Esophagus squamous epithelium (tissue), 5 donors: Measurements from ENCODE around the gene ABR. TPM values are rescaled to one million over a fixed set of nuclear protein-coding genes. Genes with fewer than 3 reads are reported as not detected.
"Not testable (repeated sequence)": the region's sequence is repeated elsewhere in the genome, so short reads cannot be mapped to it uniquely, and the experiment has no call there.

Source experiments
- DNase-seq: peaks from one replicate; lab custom pipeline; 2025; lab: John Stamatoyannopoulos, UW
- H3K27ac ChIP-seq, 4 donors: fragments of 200-600 bp; sonication (generic); one replicate each; pipeline ENCODE4 v1.5.1; 2016 to 2019; ENCODE audit warnings: mild to moderate bottlenecking in 1 of 4
- H3K27me3 ChIP-seq, 4 donors: fragments of 200-600 bp; sonication (generic); 1 replicate in 3 of 4; 2 replicates in 1 of 4; pipeline versions ENCODE4 v1.5.1 to v1.6.0; 2017 to 2021; ENCODE audit warnings: antibody characterized with exemption in 1 of 4
- H3K36me3 ChIP-seq, 3 donors: fragments of 200-600 bp; sonication (generic); one replicate each; pipeline ENCODE4 v1.5.1; 2016 to 2019
- H3K4me1 ChIP-seq, 3 donors: fragments of 200-600 bp; sonication (generic); one replicate each; pipeline ENCODE4 v1.5.1; 2017 to 2019
- H3K4me3 ChIP-seq, 4 donors: fragments of 200-600 bp; sonication (generic); 1 replicate in 3 of 4; 2 replicates in 1 of 4; pipeline ENCODE4 v1.5.1; 2016 to 2019; ENCODE audit warnings: mild to moderate bottlenecking in 2 of 4, moderate library complexity in 1 of 4
- H3K9me3 ChIP-seq, 3 donors: fragments of 200-600 bp; sonication (generic); one replicate each; pipeline ENCODE4 v1.5.1; 2016 to 2019
- POLR2A ChIP-seq, 4 donors: fragments of 450-650 bp; IDR thresholded peaks; one replicate each; pipeline ENCODE4 v1.6.1; 2017; ENCODE audit warnings: antibody characterized with exemption in 4 of 4, mild to moderate bottlenecking in 4 of 4, moderate library complexity in 3 of 4
- WGBS, 2 donors: methylation state at CpG; one replicate each; pipeline ENCODE4 v1.1.5; 2018; 5-methylcytosine and 5-hydroxymethylcytosine counted together
- intact Hi-C: fragments of 100-400 bp; cut with DNase I; formaldehyde crosslinking; loops from one replicate; pipeline ENCODE4 v1.15.0; 2022
- total RNA-seq, 4 donors: library from RNA; depleted of rRNA; stranded (reverse); fragments of >200 nt; gene quantifications; one replicate each; pipeline ENCODE4 v1.1.0, GENCODE V29; 2016
- TF ChIP-seq, protein P1 (sequence below), 6 experiments: fragments of 450-650 bp in 4 of 6; fragments of 200-600 bp in 2 of 6; sonication (generic) in 2 of 6; IDR thresholded peaks; one replicate each; pipeline ENCODE4 v1.5.1; 2016 to 2019; ENCODE audit warnings: antibody characterized with exemption in 6 of 6, mild to moderate bottlenecking in 4 of 6, moderate library complexity in 4 of 6
- donor health status: DM: yes; HTN: yes; CAD: no.

Gene ABR
- total RNA-seq, 4 donors from 2014 or later, result 62.1 to 248 (median 75.5) TPM

DNA sequence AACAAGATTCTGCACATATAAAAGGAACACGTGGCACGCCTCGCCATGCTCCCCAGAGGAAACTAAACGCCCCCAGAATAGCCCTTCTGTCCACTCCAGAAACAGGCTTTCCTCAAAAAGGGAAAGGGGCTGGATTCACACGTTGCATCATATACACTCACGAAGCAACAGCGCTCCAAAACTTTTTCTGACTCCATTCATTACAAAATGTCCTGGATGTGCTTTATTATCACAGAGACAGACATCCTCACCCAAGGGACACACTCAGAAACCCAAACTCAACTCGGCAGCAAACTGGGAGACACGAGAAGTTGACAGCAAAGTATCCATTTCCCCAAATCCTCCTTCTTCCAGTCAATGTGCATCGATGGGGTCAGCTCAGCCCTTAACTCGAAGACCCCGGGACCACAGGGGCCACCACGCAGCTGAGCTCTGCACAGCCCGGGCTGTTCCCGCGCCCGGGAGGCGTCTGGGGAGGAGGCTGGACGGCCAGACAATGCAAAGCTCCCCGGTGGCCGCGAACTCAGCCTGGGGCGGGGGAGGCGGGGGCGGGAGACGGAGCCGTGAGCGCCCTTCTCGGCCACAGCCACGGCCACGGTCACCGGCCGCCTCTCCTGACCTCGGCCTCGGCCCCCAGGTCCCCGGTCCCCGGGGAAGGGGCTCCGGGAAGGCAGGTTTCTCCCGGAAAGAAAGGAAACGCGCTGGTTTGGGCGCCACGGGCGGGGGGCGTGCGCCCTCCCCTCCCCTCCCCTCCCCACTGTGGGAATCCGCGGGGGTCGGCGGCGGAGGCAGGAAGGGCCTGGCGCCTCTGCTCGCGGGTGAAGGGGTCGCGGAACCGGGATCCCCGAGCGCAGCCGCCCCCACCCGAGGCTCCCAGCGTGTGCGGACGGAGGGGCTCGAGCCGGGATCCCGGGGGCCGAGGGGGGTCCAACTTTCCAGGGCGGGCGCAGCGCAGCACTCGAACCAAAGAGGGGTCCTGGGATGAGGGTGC lies 201.4 kb downstream of the ABR start:
- intact Hi-C loops, result loop anchor here (5.0 kb wide), 1 partner anchor 101 kb away; no protein-coding TSS in a partner anchor
- no peaks in the 10 kb centered on the region for H3K36me3 ChIP-seq
- TF ChIP-seq, protein P1, sequence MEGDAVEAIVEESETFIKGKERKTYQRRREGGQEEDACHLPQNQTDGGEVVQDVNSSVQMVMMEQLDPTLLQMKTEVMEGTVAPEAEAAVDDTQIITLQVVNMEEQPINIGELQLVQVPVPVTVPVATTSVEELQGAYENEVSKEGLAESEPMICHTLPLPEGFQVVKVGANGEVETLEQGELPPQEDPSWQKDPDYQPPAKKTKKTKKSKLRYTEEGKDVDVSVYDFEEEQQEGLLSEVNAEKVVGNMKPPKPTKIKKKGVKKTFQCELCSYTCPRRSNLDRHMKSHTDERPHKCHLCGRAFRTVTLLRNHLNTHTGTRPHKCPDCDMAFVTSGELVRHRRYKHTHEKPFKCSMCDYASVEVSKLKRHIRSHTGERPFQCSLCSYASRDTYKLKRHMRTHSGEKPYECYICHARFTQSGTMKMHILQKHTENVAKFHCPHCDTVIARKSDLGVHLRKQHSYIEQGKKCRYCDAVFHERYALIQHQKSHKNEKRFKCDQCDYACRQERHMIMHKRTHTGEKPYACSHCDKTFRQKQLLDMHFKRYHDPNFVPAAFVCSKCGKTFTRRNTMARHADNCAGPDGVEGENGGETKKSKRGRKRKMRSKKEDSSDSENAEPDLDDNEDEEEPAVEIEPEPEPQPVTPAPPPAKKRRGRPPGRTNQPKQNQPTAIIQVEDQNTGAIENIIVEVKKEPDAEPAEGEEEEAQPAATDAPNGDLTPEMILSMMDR (IDR thresholded peaks at IDR 0.05), result no peak
- peak in 1 of 4 donors; percentile 32 for TF ChIP-seq POLR2A (IDR thresholded peaks at IDR 0.05)
- H3K4me3 ChIP-seq, result peak overlapping the region; percentile 63 to 94 (median 81)
- peaks cover 0 to 6% (median 0%) of the 10 kb centered on the region in 4 donors for H3K27me3 ChIP-seq
- peak overlapping the region; percentile 85 to 92 (median 89) for H3K27ac ChIP-seq
- no peaks in the 10 kb centered on the region for H3K9me3 ChIP-seq
- DNase-seq, result no peak
- WGBS, 2 donors, result 0 to 8% methylated on average over 9 to 10 of the region's 72 CpGs
- H3K4me1 ChIP-seq, result peaks cover 19 to 64% (median 24%) of the 10 kb centered on the region in 3 donors

DNA sequence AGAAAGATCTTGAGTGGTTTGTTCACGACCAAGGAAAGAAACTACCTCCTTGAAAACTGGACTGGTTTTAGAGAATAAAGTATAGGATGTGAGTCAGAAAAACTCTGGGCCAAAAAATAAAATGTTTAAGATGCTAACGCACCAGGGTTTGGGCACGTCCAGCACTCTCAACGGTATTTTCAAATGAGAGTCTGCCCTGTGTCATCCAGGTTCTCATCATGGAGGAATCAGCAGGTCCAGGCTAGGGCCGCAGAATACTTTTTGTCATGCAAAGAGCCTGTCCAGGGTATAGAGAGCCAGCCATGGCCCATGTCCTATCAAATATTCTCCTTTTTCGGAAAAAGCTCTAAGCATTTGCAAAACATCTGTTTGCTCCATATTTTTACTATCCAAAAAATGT lies 202.6 kb downstream of the ABR start:
- no peak for DNase-seq
- TF ChIP-seq POLR2A (IDR thresholded peaks at IDR 0.05), result no peak
- TF ChIP-seq, protein P1 (IDR thresholded peaks at IDR 0.05), result no peak
- WGBS, 2 donors, result 31 to 43% methylated on average over 6 of the region's 6 CpGs
- Histone ChIP-seq H3K9me3 (no peaks in the 10 kb centered on the region), H3K27ac (peak overlapping the region in 3 of 4 donors; percentile 85 to 92 (median 90)), H3K27me3 (peaks cover 0 to 6% (median 0%) of the 10 kb centered on the region in 4 donors), H3K4me3 (peak overlapping the region in 2 of 4 donors; percentile 78 to 94), H3K4me1 (peaks cover 19 to 77% (median 31%) of the 10 kb centered on the region in 3 donors), H3K36me3 (no peaks in the 10 kb centered on the region)
- intact Hi-C loops, result loop anchor here (5.0 kb wide), 1 partner anchor 100 kb away; no protein-coding TSS in a partner anchor

DNA sequence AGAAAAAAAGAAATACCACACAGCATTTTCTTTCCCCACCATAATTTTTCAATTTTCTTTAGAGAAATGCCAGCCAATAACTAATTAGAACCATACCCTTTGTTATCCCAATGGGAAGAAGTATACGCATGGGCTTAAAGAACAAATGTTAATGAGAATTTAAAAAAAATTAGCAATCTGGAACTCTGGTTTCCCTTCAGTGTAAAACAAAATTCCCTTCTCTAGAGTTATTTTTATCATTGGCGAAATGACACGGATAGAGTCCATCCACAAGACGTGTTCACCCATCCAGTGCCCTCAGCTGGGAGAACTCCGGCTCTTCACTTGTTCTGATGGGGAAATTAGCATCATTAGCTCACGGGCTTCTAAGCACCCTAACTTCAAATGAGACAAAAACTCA lies 203.5 kb downstream of the ABR start:
- H3K27me3 ChIP-seq, result peaks cover 0 to 6% (median 0%) of the 10 kb centered on the region in 4 donors
- H3K27ac ChIP-seq, result peak overlapping the region in 2 of 4 donors; percentile 85 to 90
- 63 to 84% methylated on average over 6 of the region's 6 CpGs for WGBS, 2 donors
- intact Hi-C loops, result loop anchor here (5.0 kb wide), 1 partner anchor 99 kb away; no protein-coding TSS in a partner anchor
- no peak overlapping the region for H3K4me3 ChIP-seq
- no peaks in the 10 kb centered on the region for H3K36me3 ChIP-seq
- peaks cover 19 to 77% (median 31%) of the 10 kb centered on the region in 3 donors for H3K4me1 ChIP-seq
- no peaks in the 10 kb centered on the region for H3K9me3 ChIP-seq
- no peak for TF ChIP-seq POLR2A (IDR thresholded peaks at IDR 0.05)
- TF ChIP-seq, protein P1 (IDR thresholded peaks at IDR 0.05), result no peak
- no peak for DNase-seq

DNA sequence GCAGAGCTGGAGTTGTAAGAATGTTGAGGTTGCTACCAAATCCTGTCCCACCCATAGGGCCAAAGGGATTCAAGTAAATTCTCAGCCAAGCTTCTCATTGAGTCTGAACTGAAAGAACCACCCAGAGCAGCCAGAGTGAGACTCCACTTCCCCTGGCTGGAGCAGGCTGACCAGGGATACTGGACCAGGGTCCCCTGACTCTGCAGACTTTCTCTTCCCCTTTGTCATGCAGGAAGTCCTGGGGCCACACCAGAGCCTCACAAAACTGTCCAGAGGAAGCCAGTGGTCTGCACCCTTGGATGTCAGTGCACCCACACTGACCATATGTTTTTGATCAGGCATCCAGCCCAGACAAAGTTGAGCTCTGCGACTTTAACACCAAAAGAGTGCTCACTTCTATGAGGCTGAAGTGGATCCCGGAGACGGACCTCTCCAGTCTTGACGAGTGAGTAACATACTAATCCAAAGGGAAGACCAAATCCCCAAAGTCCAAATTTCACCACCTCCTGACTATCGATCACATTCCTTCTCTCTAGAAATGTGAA lies 204.3 kb downstream of the ABR start:
- Histone ChIP-seq H3K27ac (peak overlapping the region in 3 of 4 donors; percentile 44 to 90 (median 85)), H3K36me3 (no peaks in the 10 kb centered on the region), H3K9me3 (no peaks in the 10 kb centered on the region), H3K27me3 (peaks cover 0 to 6% (median 0%) of the 10 kb centered on the region in 4 donors), H3K4me3 (no peak overlapping the region), H3K4me1 (peaks cover 19 to 72% (median 30%) of the 10 kb centered on the region in 3 donors)
- intact Hi-C loops, result loop anchor here (5.0 kb wide), 1 partner anchor 98 kb away; no protein-coding TSS in a partner anchor
- 60 to 69% methylated on average over 1 to 5 of the region's 5 CpGs for WGBS, 2 donors
- no peak for DNase-seq
- no peak for TF ChIP-seq POLR2A (IDR thresholded peaks at IDR 0.05)
- TF ChIP-seq, protein P1 (IDR thresholded peaks at IDR 0.05), result no peak

DNA sequence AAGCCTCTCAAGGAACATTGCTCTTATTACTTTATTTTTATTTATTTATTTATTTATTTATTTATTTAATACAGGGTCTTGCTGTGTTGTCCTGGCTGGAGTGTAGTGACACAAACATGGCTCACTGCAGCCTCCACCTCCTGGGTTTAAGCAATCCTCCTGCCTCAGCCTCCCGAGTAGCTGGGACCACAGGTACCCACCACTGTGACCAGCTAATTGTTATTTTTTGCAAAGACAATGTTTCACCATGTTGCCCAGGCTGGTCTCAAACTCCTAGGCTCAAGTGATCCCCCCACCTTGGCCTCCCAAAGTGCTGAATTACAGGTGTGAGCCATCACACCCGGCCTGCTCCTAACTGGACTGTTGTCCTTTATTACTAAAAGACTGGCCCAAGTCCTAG lies 205.0 kb downstream of the ABR start:
- Histone ChIP-seq H3K4me1 (peaks cover 13 to 71% (median 24%) of the 10 kb centered on the region in 3 donors), H3K27ac (peak overlapping the region in 3 of 4 donors; percentile 44 to 90 (median 85))
- intact Hi-C loops, result loop anchor here (5.0 kb wide), 1 partner anchor 97 kb away; no protein-coding TSS in a partner anchor
- not testable (repeated sequence) for H3K4me3 ChIP-seq, DNase-seq, H3K27me3 ChIP-seq, H3K36me3 ChIP-seq, H3K9me3 ChIP-seq
- 64 to 66% methylated on average over 2 of the region's 2 CpGs for WGBS, 2 donors
